Measurements from ENCODE around the gene ODAM. TPM values are rescaled to one million over a fixed set of nuclear protein-coding genes. Genes with fewer than 3 reads are reported as not detected.

Gene ODAM
- total and polyA plus RNA-seq, 8 donors: 0.37 to 20.3 (median 11.9) TPM; not detected in 3

- TF ChIP-seq, protein P1, sequence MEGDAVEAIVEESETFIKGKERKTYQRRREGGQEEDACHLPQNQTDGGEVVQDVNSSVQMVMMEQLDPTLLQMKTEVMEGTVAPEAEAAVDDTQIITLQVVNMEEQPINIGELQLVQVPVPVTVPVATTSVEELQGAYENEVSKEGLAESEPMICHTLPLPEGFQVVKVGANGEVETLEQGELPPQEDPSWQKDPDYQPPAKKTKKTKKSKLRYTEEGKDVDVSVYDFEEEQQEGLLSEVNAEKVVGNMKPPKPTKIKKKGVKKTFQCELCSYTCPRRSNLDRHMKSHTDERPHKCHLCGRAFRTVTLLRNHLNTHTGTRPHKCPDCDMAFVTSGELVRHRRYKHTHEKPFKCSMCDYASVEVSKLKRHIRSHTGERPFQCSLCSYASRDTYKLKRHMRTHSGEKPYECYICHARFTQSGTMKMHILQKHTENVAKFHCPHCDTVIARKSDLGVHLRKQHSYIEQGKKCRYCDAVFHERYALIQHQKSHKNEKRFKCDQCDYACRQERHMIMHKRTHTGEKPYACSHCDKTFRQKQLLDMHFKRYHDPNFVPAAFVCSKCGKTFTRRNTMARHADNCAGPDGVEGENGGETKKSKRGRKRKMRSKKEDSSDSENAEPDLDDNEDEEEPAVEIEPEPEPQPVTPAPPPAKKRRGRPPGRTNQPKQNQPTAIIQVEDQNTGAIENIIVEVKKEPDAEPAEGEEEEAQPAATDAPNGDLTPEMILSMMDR (IDR thresholded peaks at IDR 0.05): no peak
- no peak for TF ChIP-seq POLR2A (IDR thresholded peaks at IDR 0.05)
- no peak for TF ChIP-seq POLR2AphosphoS5 (IDR thresholded peaks at IDR 0.05)
- no peak for TF ChIP-seq EP300 (IDR thresholded peaks at IDR 0.05)
- WGBS, 5 donors: 65 to 94% (median 79%) methylated on average over 4 of the region's 4 CpGs
- intact Hi-C loops (cut with DNase I; ENCODE audit: low total_unique reads): no loop called here
These were observed 47.6 kb downstream of the ODAM start for GRCh38 chr4:70243091-70243490.

GRCh38 chr4:70251250-70251944 is 55.9 kb downstream of the ODAM start:
- WGBS, 5 donors: 10 to 60% (median 54%) methylated on average over 3 of the region's 3 CpGs

More at GRCh38 chr4:70243091-70243490, 47.6 kb downstream of the ODAM start:
- no peak overlapping the region for H3K4me3 ChIP-seq
- no peaks in the 10 kb centered on the region for H3K36me3 ChIP-seq
- no peak overlapping the region for H3K27ac ChIP-seq
- DNase-seq: no peak
- H3K9me3 ChIP-seq: no peaks in the 10 kb centered on the region
- H3K27me3 ChIP-seq: no peaks in the 10 kb centered on the region
- peaks cover 0 to 8% (median 0%) of the 10 kb centered on the region in 4 donors for H3K4me1 ChIP-seq

DNA sequence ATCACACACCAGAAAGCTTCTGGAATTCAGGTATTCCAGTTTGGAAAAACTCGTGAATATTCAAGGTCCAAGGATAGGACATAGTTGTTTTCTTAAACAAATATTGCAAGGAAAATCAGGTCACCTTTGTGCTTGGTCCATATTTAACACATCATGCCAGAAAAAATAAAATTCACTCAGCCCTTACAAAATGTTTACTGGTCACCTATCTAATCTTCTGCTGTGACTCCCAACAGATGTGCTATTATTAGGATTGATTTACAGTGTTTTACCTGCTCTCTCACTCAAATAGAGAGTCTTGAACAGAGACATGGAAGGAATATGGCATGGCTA is 56.4 kb downstream of the ODAM start:
- Histone ChIP-seq H3K4me1 (no peaks in the 10 kb centered on the region), H3K27ac (no peak overlapping the region), H3K4me3 (no peak overlapping the region), H3K27me3 (no peaks in the 10 kb centered on the region), H3K36me3 (no peaks in the 10 kb centered on the region), H3K9me3 (no peaks in the 10 kb centered on the region)
- no peak for DNase-seq
- intact Hi-C loops (cut with DNase I; ENCODE audit: low total_unique reads): no loop called here
- TF ChIP-seq EP300 (IDR thresholded peaks at IDR 0.05): no peak
- 28 to 55% (median 32%) methylated on average over 1 of the region's 1 CpG for WGBS, 5 donors

More at GRCh38 chr4:70251250-70251944, 55.9 kb downstream of the ODAM start:
- no peak for DNase-seq
- H3K4me3 ChIP-seq: no peak overlapping the region
- TF ChIP-seq POLR2A (IDR thresholded peaks at IDR 0.05) (no peak), EP300 (IDR thresholded peaks at IDR 0.05) (no peak), POLR2AphosphoS5 (IDR thresholded peaks at IDR 0.05) (no peak)
- TF ChIP-seq, protein P1 (IDR thresholded peaks at IDR 0.05): no peak
- intact Hi-C loops (cut with DNase I; ENCODE audit: low total_unique reads): no loop called here
- no peak overlapping the region for H3K27ac ChIP-seq
- no peaks in the 10 kb centered on the region for H3K27me3 ChIP-seq
- H3K9me3 ChIP-seq: no peaks in the 10 kb centered on the region
- H3K4me1 ChIP-seq: no peaks in the 10 kb centered on the region
- no peaks in the 10 kb centered on the region for H3K36me3 ChIP-seq

Other genes starting within 250 kb of the ODAM start
- not detected for gene CSN2, start 230.0 kb upstream of the ODAM start, total RNA-seq
- not detected for gene CSN2, start 230.0 kb upstream of the ODAM start, polyA plus RNA-seq
- gene STATH, start 199.8 kb upstream of the ODAM start, total RNA-seq: not detected
- gene STATH, start 199.8 kb upstream of the ODAM start, polyA plus RNA-seq: not detected
- gene HTN3, start 167.3 kb upstream of the ODAM start, total RNA-seq: not detected
- not detected for gene HTN3, start 167.3 kb upstream of the ODAM start, polyA plus RNA-seq
- not detected for gene HTN1, start 145.3 kb upstream of the ODAM start, total RNA-seq
- not detected for gene HTN1, start 145.3 kb upstream of the ODAM start, polyA plus RNA-seq
- gene PRR27, start 41.5 kb upstream of the ODAM start, total RNA-seq: not detected
- not detected for gene PRR27, start 41.5 kb upstream of the ODAM start, polyA plus RNA-seq
- gene FDCSP, start 30.4 kb downstream of the ODAM start, total RNA-seq: not detected
- gene FDCSP, start 30.4 kb downstream of the ODAM start, polyA plus RNA-seq: 10 to 100 TPM in 1 of 3 donors, not detected in 2; 46.5 TPM
- not detected for gene CSN3, start 46.9 kb downstream of the ODAM start, total RNA-seq
- not detected for gene CSN3, start 46.9 kb downstream of the ODAM start, polyA plus RNA-seq
- not detected for gene CABS1, start 139.3 kb downstream of the ODAM start, total RNA-seq
- gene CABS1, start 139.3 kb downstream of the ODAM start, polyA plus RNA-seq: not detected
- not detected for gene SMR3A, start 165.0 kb downstream of the ODAM start, total RNA-seq
- gene SMR3A, start 165.0 kb downstream of the ODAM start, polyA plus RNA-seq: not detected
- gene SMR3B, start 187.4 kb downstream of the ODAM start, total RNA-seq: not detected
- not detected for gene SMR3B, start 187.4 kb downstream of the ODAM start, polyA plus RNA-seq
- gene OPRPN, start 202.2 kb downstream of the ODAM start, total RNA-seq: not detected
- gene OPRPN, start 202.2 kb downstream of the ODAM start, polyA plus RNA-seq: not detected